WTC11 (cell line): Measurements from ENCODE around the gene SLC9A9. TPM values are rescaled to one million over a fixed set of nuclear protein-coding genes. Genes with fewer than 3 reads are reported as not detected.

Source experiments
- ATAC-seq: fragments of 200-7000 bp; cut with Tn5 transposase; 2 replicates; pipeline ENCODE4 v1.10.0; 2021; ENCODE audit warnings: mild to moderate bottlenecking, moderate library complexity
- CTCF ChIA-PET: fragments of 300-600 bp; sonication (Branson Sonifier 250); formaldehyde crosslinking; loops from one replicate; lab custom pipeline; 2021; ENCODE audit warnings: antibody characterized with exemption; lab: Charles Lee
- POLR2A ChIA-PET: fragments of 350-600 bp; sonication (Branson Sonifier 250); formaldehyde crosslinking; loops from one replicate; lab custom pipeline; 2021; ENCODE audit warnings: antibody characterized with exemption; lab: Charles Lee
- DNase-seq: peaks from one replicate; pipeline ENCODE4 v3.0.0; 2021; ENCODE audit warnings: low spot score
- H3K27ac Mint-ChIP-seq: 2 replicates; pipeline ENCODE4 v1.8.0; 2021; ENCODE audit warnings: mixed read lengths
- H3K27me3 Mint-ChIP-seq: 2 replicates; pipeline ENCODE4 v1.8.0; 2021; ENCODE audit warnings: low read depth, mild to moderate bottlenecking, moderate library complexity, mixed read lengths
- H3K36me3 Mint-ChIP-seq: 2 replicates; pipeline ENCODE4 v1.8.0; 2021; ENCODE audit warnings: mixed read lengths
- H3K4me1 Mint-ChIP-seq: 2 replicates; pipeline ENCODE4 v1.8.0; 2022; ENCODE audit warnings: mixed read lengths
- H3K4me3 Mint-ChIP-seq: 2 replicates; pipeline ENCODE4 v1.8.0; 2021; ENCODE audit warnings: mild to moderate bottlenecking, moderate library complexity, mixed read lengths
- H3K9me3 Mint-ChIP-seq: 2 replicates; pipeline ENCODE4 v1.8.0; 2021; ENCODE audit warnings: mixed read lengths
- ARID4B ChIP-seq: sonication (generic); formaldehyde crosslinking; IDR thresholded peaks from 2 replicates; pipeline ENCODE4 v1.8.0; 2023; ENCODE audit warnings: missing genetic modification reagents, mild to moderate bottlenecking, borderline replicate concordance
- ATF1 ChIP-seq: sonication (generic); formaldehyde crosslinking; IDR thresholded peaks from 2 replicates; pipeline ENCODE4 v1.8.1; 2023; ENCODE audit warnings: mild to moderate bottlenecking, moderate library complexity, missing genetic modification reagents
- ATF3 ChIP-seq: sonication (generic); formaldehyde crosslinking; conservative IDR thresholded peaks from 2 replicates; pipeline ENCODE4 v1.8.1; 2022; ENCODE audit warnings: mild to moderate bottlenecking, missing genetic modification reagents
- CBFB ChIP-seq: sonication (generic); formaldehyde crosslinking; IDR thresholded peaks from 2 replicates; pipeline ENCODE4 v1.8.1; 2022; ENCODE audit warnings: mild to moderate bottlenecking, low read depth, missing genetic modification reagents
- ELF4 ChIP-seq: sonication (generic); formaldehyde crosslinking; IDR thresholded peaks from 2 replicates; pipeline ENCODE4 v1.8.1; 2022; ENCODE audit warnings: low read depth, mild to moderate bottlenecking, moderate library complexity, missing genetic modification reagents
- ERG ChIP-seq: fragments of 250-450 bp; sonication (Bioruptor Pico); IDR thresholded peaks from 2 replicates; pipeline ENCODE4 v1.8.0; 2021; ENCODE audit warnings: mild to moderate bottlenecking
- JAZF1 ChIP-seq: fragments of 250-450 bp; sonication (Bioruptor Pico); IDR thresholded peaks from 2 replicates; pipeline ENCODE4 v1.9.0; 2021; ENCODE audit warnings: moderate library complexity, mild to moderate bottlenecking, inconsistent platforms
- JUN ChIP-seq: sonication (generic); formaldehyde crosslinking; IDR thresholded peaks from 2 replicates; pipeline ENCODE4 v1.8.0; 2023; ENCODE audit warnings: mild to moderate bottlenecking, missing genetic modification reagents
- NFE2L1 ChIP-seq: sonication (generic); formaldehyde crosslinking; IDR thresholded peaks from 2 replicates; pipeline ENCODE4 v1.8.1; 2023; ENCODE audit warnings: missing genetic modification reagents
- OVOL2 ChIP-seq: fragments of 250-450 bp; sonication (Bioruptor Pico); IDR thresholded peaks from 2 replicates; pipeline ENCODE4 v1.9.0; 2021; ENCODE audit warnings: mild to moderate bottlenecking, borderline replicate concordance
- PREB ChIP-seq: sonication (generic); formaldehyde crosslinking; IDR thresholded peaks from 2 replicates; pipeline ENCODE4 v1.8.1; 2022; ENCODE audit warnings: mild to moderate bottlenecking, missing genetic modification reagents, moderate library complexity, borderline replicate concordance
- TEAD4 ChIP-seq: sonication (generic); formaldehyde crosslinking; IDR thresholded peaks from 2 replicates; pipeline ENCODE4 v1.8.0; 2022; ENCODE audit warnings: mild to moderate bottlenecking, missing genetic modification reagents
- ZNF263 ChIP-seq: sonication (generic); formaldehyde crosslinking; IDR thresholded peaks from 2 replicates; pipeline ENCODE4 v1.8.1; 2022; ENCODE audit warnings: low read depth, mild to moderate bottlenecking, moderate library complexity, missing genetic modification reagents
- ZNF416 ChIP-seq: fragments of 250-450 bp; sonication (Bioruptor Pico); IDR thresholded peaks from 2 replicates; pipeline ENCODE4 v1.9.0; 2021; ENCODE audit warnings: mild to moderate bottlenecking, inconsistent platforms
- ZNF512 ChIP-seq: sonication (generic); formaldehyde crosslinking; IDR thresholded peaks from 2 replicates; pipeline ENCODE4 v1.8.1; 2022; ENCODE audit warnings: missing genetic modification reagents, borderline replicate concordance
- ZSCAN18 ChIP-seq: fragments of 250-450 bp; sonication (Bioruptor Pico); IDR thresholded peaks from 2 replicates; pipeline ENCODE4 v2.1.2; 2022; ENCODE audit warnings: mild to moderate bottlenecking, moderate library complexity
- total RNA-seq: library from RNA; stranded (reverse); gene quantifications from 3 replicates; pipeline ENCODE4 v1.2.3, GENCODE V29; 2021

The SLC9A9 gene
- total RNA-seq, 1 experiment from 2014 or later = 1.2 TPM

- CTCF ChIA-PET = interaction anchor here (1.1 kb wide), 1 partner anchor 39 kb away, joined by 3 read pairs; no protein-coding TSS in a partner anchor
- Mint-ChIP-seq H3K4me1 (peaks cover 24% of the 10 kb centered on the region), H3K36me3 (no peaks in the 10 kb centered on the region), H3K4me3 (no peak overlapping the region), H3K27me3 (no peaks in the 10 kb centered on the region; the same call in 1 of the 2 replicates), H3K9me3 (no peaks in the 10 kb centered on the region), H3K27ac (no peak overlapping the region)
- no peak for TF ChIP-seq ZNF512 (CRISPR knock-in tag)
- no peak for TF ChIP-seq PREB (CRISPR knock-in tag)
- no peak for TF ChIP-seq OVOL2 (CRISPR knock-in tag)
- no peak for TF ChIP-seq JUN (CRISPR knock-in tag)
- TF ChIP-seq NFE2L1 = no peak
- TF ChIP-seq ZNF263 = no peak
- TF ChIP-seq ELF4 (CRISPR knock-in tag) = no peak
- TF ChIP-seq TEAD4 (CRISPR knock-in tag) = no peak
- no peak for TF ChIP-seq ZSCAN18 (CRISPR knock-in tag)
- no peak for TF ChIP-seq ARID4B (CRISPR knock-in tag)
- no peak for TF ChIP-seq ZNF416 (CRISPR knock-in tag)
- TF ChIP-seq JAZF1 (CRISPR knock-in tag) = no peak
- no peak for DNase-seq
- no peak for ATAC-seq
- POLR2A ChIA-PET = no interaction called here
Measured at GRCh38 chr3:143472731-143473523, 375.3 kb downstream of the SLC9A9 start.

- POLR2A ChIA-PET = no interaction called here
- TF ChIP-seq ATF1 (no peak), CBFB (CRISPR knock-in tag) (no peak), ATF3 (no peak), ERG (CRISPR knock-in tag) (no peak)
- ATAC-seq (no peak), DNase-seq (no peak)
- Mint-ChIP-seq H3K27ac (no peak overlapping the region), H3K4me1 (peaks cover 17% of the 10 kb centered on the region), H3K36me3 (no peaks in the 10 kb centered on the region), H3K27me3 (no peaks in the 10 kb centered on the region; the same call in 1 of the 2 replicates), H3K4me3 (no peak overlapping the region), H3K9me3 (no peaks in the 10 kb centered on the region)
- CTCF ChIA-PET = interaction anchor here (0.6 to 1.1 kb wide), 2 partner anchors 38 to 203 kb away, joined by 3 read pairs; no protein-coding TSS in a partner anchor
Measured at GRCh38 chr3:143471705-143472104, 376.6 kb downstream of the SLC9A9 start.
